Epithelial cell of esophagus (primary cell): Measurements from ENCODE around the gene TNIK.
"Not testable (repeated sequence)": the region's sequence is repeated elsewhere in the genome, so short reads cannot be mapped to it uniquely, and the experiment has no call there.

Source experiments
- DNase-seq: peaks from one replicate; pipeline ENCODE4 v3.0.0; 2010; ENCODE audit warnings: low read depth
- H3K4me3 ChIP-seq: 2 replicates; pipeline ENCODE4 v1.5.1; 2011; ENCODE audit warnings: mild to moderate bottlenecking, low read length, control low read depth
- TF ChIP-seq, protein P1 (sequence below): IDR thresholded peaks from 2 replicates; pipeline ENCODE4 v1.5.1; 2011; ENCODE audit warnings: low read depth, mild to moderate bottlenecking, low read length, control low read depth, inconsistent platforms; ENCODE audit not compliant: insufficient read depth; ENCODE audit errors: missing control alignments

The TNIK gene

DNA sequence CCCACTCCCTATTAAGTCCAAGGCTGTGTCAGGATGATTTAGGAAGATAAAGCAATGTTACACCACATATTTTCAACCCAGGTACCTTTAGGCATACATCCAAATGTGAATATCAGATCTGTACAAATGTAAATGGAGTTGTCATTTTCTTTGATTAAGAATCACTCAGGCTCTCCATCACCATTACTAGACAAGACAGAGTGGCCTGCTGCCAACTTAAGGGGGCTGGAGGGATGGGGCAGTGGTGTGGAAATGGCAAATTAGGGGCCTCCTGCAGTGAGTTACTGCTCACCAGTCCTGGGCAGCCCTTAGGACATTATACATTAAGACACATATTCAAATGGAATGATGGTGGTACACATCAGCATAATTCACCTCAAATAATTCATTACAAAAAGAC, 211.0 kb downstream of the TNIK start:
- TF ChIP-seq, protein P1, sequence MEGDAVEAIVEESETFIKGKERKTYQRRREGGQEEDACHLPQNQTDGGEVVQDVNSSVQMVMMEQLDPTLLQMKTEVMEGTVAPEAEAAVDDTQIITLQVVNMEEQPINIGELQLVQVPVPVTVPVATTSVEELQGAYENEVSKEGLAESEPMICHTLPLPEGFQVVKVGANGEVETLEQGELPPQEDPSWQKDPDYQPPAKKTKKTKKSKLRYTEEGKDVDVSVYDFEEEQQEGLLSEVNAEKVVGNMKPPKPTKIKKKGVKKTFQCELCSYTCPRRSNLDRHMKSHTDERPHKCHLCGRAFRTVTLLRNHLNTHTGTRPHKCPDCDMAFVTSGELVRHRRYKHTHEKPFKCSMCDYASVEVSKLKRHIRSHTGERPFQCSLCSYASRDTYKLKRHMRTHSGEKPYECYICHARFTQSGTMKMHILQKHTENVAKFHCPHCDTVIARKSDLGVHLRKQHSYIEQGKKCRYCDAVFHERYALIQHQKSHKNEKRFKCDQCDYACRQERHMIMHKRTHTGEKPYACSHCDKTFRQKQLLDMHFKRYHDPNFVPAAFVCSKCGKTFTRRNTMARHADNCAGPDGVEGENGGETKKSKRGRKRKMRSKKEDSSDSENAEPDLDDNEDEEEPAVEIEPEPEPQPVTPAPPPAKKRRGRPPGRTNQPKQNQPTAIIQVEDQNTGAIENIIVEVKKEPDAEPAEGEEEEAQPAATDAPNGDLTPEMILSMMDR, result no peak
- H3K4me3 ChIP-seq, result no peak overlapping the region
- DNase-seq, result no peak

- no peak for DNase-seq
- no peak overlapping the region for H3K4me3 ChIP-seq
- TF ChIP-seq, protein P1, result no peak
Measured at GRCh38 chr3:171248426-171249111, 211.6 kb downstream of the TNIK start.

- DNase-seq, result no peak
- TF ChIP-seq, protein P1, result no peak
- no peak overlapping the region for H3K4me3 ChIP-seq
Measured at GRCh38 chr3:171245796-171246765, 214.1 kb downstream of the TNIK start.

GRCh38 chr3:171242951-171243350, 217.3 kb downstream of the TNIK start:
- DNase-seq, result no peak
- TF ChIP-seq, protein P1, result no peak
- H3K4me3 ChIP-seq, result no peak overlapping the region

DNA sequence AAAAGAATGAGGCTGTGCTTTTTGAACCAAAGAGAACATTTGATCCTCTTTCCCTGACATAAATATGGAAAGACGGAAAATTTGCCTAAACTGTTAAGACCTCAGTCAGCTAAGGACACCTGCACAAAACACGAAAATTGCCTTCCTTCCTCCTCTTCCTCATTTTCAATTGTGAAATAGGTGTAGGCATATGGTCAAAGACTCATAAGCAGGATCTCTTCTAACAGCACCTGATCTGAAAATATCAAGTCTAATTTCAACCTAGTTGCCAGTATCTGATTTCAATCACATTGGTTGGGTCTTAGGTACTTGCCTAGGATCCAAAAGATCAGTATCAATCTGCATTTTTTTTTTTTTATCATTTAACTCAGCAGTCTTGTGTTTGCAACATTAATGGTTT, 218.0 kb downstream of the TNIK start:
- H3K4me3 ChIP-seq, result no peak overlapping the region
- TF ChIP-seq, protein P1, result no peak
- DNase-seq, result no peak

GRCh38 chr3:171241655-171242054, 218.6 kb downstream of the TNIK start:
- DNase-seq, H3K4me3 ChIP-seq: not testable (repeated sequence)

GRCh38 chr3:171240504-171240835, 219.7 kb downstream of the TNIK start:
- no peak for DNase-seq
- TF ChIP-seq, protein P1, result no peak
- H3K4me3 ChIP-seq, result no peak overlapping the region
